Esophagus muscularis mucosa (tissue), 4 donors: Measurements from ENCODE around the gene BICRAL. TPM values are rescaled to one million over a fixed set of nuclear protein-coding genes. Genes with fewer than 3 reads are reported as not detected.
A peak's percentile ranks its signal among the peaks of the same experiment; 100 is the strongest.

Experiments
- DNase-seq: peaks from one replicate; pipeline ENCODE4 v3.0.0-alpha.2; 2017; ENCODE audit errors: extremely low spot score
- H3K27ac ChIP-seq, 4 donors: fragments of 200-600 bp; sonication (generic); replicated peaks in 1 of 4; 1 replicate in 3 of 4; 2 replicates in 1 of 4; pipeline ENCODE4 v1.5.1; 2016 to 2019; ENCODE audit warnings: mild to moderate bottlenecking in 1 of 4
- H3K27me3 ChIP-seq, 4 donors: fragments of 200-600 bp; sonication (generic); one replicate each; pipeline versions ENCODE4 v1.5.1 to v1.6.0; 2016 to 2019
- H3K36me3 ChIP-seq, 4 donors: fragments of 200-600 bp; sonication (generic); one replicate each; pipeline ENCODE4 v1.5.1; 2016 to 2019
- H3K4me1 ChIP-seq, 4 donors: fragments of 200-600 bp; sonication (generic); one replicate each; pipeline ENCODE4 v1.5.1; 2016 to 2019
- H3K4me3 ChIP-seq, 4 donors: fragments of 200-600 bp; sonication (generic); 1 replicate in 2 of 4; 2 replicates in 2 of 4; pipeline ENCODE4 v1.5.1; 2016 to 2019; ENCODE audit warnings: mild to moderate bottlenecking in 4 of 4, moderate library complexity in 1 of 4
- H3K9me3 ChIP-seq, 4 donors: fragments of 200-600 bp; sonication (generic); 1 replicate in 3 of 4; 2 replicates in 1 of 4; pipeline ENCODE4 v1.5.1; 2016 to 2019
- EP300 ChIP-seq: sonication (generic); formaldehyde crosslinking; IDR thresholded peaks from one replicate; pipeline ENCODE4 v1.6.1; 2017; ENCODE audit warnings: antibody characterized with exemption
- POLR2A ChIP-seq: fragments of 450-650 bp; IDR thresholded peaks from one replicate; pipeline ENCODE4 v1.6.1; 2017; ENCODE audit warnings: antibody characterized with exemption, moderate library complexity, mild to moderate bottlenecking, low read depth
- POLR2AphosphoS5 ChIP-seq, 2 donors: sonication (generic); formaldehyde crosslinking; IDR thresholded peaks; one replicate each; pipeline ENCODE4 v1.6.1; 2017; ENCODE audit warnings: antibody characterized with exemption in 2 of 2
- WGBS: methylation state at CpG from one replicate; pipeline ENCODE4 v1.1.5; 2018; 5-methylcytosine and 5-hydroxymethylcytosine counted together
- intact Hi-C: fragments of 100-400 bp; cut with DNase I; formaldehyde crosslinking; loops from one replicate; pipeline ENCODE4 v1.15.1; 2023
- total RNA-seq, 4 donors: library from RNA; depleted of rRNA; stranded (reverse); fragments of >200 nt; gene quantifications; one replicate each; pipeline versions ENCODE4 v1.1.0 to v1.2.1, GENCODE V29; 2016
- TF ChIP-seq, protein P1 (sequence below), 3 experiments: fragments of 200-600 bp in 2 of 3; fragments of 450-650 bp in 1 of 3; sonication (generic) in 2 of 3; IDR thresholded peaks; one replicate each; pipeline ENCODE4 v1.5.1; 2017 to 2019; ENCODE audit warnings: antibody characterized with exemption in 3 of 3, mild to moderate bottlenecking in 2 of 3, moderate library complexity in 1 of 3

Gene BICRAL
- total RNA-seq, 4 donors from 2014 or later, result 18.2 to 27.9 (median 23.4) TPM

DNA sequence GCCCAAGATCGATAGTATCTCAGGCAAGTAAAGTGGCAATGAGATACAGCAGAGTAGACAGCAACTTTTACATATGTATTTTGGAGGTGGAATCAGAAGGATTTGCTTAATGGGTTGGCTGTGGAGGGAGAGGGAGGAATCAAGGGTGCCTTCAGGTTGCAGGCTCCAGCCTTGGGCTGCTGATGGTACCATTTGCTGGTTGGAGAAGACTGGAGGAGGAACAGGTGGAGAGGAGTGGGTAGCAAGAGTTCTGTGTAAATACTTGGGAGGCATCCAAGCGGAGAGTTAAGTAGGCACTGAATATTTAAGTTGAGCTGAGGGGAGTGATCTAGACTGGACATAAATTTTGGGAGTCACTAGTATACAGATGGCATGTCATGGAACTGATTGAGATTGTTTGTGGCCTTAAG is 5.2 kb downstream of the BICRAL start:
- intact Hi-C loops, result loop anchor here (2.0 kb wide), 1 partner anchor 40 kb away; the partner anchor contains the start of gene TBCC
- Histone ChIP-seq H3K27ac (peak overlapping the region; percentile 45 to 100 (median 99)), H3K27me3 (no peaks in the 10 kb centered on the region), H3K4me1 (peaks cover 63 to 74% (median 72%) of the 10 kb centered on the region in 4 donors), H3K4me3 (peak overlapping the region in 1 of 4 donors; percentile 92), H3K36me3 (no peaks in the 10 kb centered on the region), H3K9me3 (no peaks in the 10 kb centered on the region)
- no peak for TF ChIP-seq POLR2AphosphoS5 (IDR thresholded peaks at IDR 0.05)
- no peak for TF ChIP-seq EP300
- no peak for TF ChIP-seq POLR2A
- TF ChIP-seq, protein P1, sequence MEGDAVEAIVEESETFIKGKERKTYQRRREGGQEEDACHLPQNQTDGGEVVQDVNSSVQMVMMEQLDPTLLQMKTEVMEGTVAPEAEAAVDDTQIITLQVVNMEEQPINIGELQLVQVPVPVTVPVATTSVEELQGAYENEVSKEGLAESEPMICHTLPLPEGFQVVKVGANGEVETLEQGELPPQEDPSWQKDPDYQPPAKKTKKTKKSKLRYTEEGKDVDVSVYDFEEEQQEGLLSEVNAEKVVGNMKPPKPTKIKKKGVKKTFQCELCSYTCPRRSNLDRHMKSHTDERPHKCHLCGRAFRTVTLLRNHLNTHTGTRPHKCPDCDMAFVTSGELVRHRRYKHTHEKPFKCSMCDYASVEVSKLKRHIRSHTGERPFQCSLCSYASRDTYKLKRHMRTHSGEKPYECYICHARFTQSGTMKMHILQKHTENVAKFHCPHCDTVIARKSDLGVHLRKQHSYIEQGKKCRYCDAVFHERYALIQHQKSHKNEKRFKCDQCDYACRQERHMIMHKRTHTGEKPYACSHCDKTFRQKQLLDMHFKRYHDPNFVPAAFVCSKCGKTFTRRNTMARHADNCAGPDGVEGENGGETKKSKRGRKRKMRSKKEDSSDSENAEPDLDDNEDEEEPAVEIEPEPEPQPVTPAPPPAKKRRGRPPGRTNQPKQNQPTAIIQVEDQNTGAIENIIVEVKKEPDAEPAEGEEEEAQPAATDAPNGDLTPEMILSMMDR (IDR thresholded peaks at IDR 0.05), result no peak
- WGBS, result 65% methylated on average over 2 of the region's 2 CpGs
- DNase-seq, result no peak

- TF ChIP-seq, protein P1 (IDR thresholded peaks at IDR 0.05), result no peak
- TF ChIP-seq POLR2AphosphoS5 (IDR thresholded peaks at IDR 0.05) (no peak), POLR2A (no peak), EP300 (no peak)
- DNase-seq, result no peak
- Histone ChIP-seq H3K36me3 (no peaks in the 10 kb centered on the region), H3K27ac (peak overlapping the region in 3 of 4 donors; percentile 28 to 51 (median 36)), H3K4me3 (peak overlapping the region in 1 of 4 donors; percentile 4), H3K9me3 (no peaks in the 10 kb centered on the region), H3K4me1 (peaks cover 63 to 79% (median 75%) of the 10 kb centered on the region in 4 donors), H3K27me3 (no peaks in the 10 kb centered on the region)
- intact Hi-C loops, result no loop called here
- WGBS, result 56% methylated on average over 4 of the region's 4 CpGs
Observed at GRCh38 chr6:42788671-42789070, 6.8 kb downstream of the BICRAL start.

DNA sequence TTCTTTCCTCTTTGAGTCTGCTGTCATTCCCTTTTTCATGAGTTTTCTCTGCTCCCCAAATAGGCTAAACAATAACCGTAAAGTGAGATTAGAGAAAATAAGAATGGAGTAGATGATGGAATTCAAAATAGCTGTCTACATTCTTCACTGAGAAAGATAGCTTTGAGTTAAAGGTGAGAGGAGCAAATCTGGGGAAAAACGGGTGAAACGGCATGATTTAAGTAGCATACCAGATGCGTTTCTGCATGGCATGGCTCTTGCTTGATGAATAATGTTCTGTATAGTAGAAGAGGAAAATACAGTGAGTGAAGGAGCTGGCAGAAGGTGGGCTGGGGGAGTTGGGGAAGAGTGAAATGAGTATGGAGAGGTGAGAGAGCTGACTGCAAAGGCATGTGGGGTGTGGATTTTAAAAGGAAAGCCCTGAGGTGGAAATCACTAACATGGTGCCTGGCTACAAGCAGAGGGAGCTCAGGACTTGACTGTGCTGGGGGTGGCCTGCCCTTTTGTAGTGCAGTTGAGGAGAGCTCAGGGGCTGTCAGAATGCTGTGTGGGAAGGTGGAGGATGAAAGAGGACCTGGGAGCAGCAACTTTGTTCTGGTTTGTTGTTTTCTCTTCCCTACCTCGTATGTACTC is 8.8 kb downstream of the BICRAL start:
- DNase-seq, result no peak
- intact Hi-C loops, result no loop called here
- TF ChIP-seq POLR2AphosphoS5 (IDR thresholded peaks at IDR 0.05) (no peak), POLR2A (no peak)
- no peak overlapping the region for H3K4me3 ChIP-seq
- peaks cover 57 to 69% (median 66%) of the 10 kb centered on the region in 4 donors for H3K4me1 ChIP-seq
- WGBS, result 28% methylated on average over 5 of the region's 5 CpGs
- no peaks in the 10 kb centered on the region for H3K9me3 ChIP-seq
- H3K27me3 ChIP-seq, result no peaks in the 10 kb centered on the region
- H3K27ac ChIP-seq, result peak overlapping the region; percentile 13 to 58 (median 44)
- H3K36me3 ChIP-seq, result no peaks in the 10 kb centered on the region

DNA sequence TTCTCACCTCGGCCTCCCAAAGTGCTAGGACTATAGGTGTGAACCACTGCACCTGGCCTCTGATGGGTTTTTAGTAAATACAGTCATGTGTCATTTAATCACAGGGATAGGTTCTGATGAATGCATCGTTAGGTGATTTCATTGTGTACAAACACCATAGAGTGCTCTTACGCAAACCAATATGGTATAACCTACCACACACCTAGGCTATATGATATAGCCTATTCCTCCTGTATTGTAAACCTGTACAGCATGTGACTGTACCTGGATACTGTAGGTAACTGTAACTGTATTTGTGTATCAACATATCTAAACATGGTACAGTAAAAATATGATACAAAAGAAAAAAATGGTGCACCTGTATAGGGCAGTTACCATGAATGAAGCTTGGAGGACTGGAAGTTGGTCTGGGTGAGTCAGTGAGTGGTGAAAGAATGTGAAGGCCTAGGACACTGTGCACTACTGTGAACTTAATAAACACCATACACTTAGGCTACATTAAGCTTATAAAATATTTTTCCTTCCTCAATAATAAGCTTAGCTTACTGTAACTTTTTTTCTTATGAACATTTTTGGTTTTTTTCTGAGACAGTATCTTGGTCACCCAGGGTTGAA is 10.0 kb downstream of the BICRAL start:
- no peaks in the 10 kb centered on the region for H3K27me3 ChIP-seq
- TF ChIP-seq POLR2AphosphoS5 (IDR thresholded peaks at IDR 0.05), result no peak
- no peak for TF ChIP-seq POLR2A
- no peak for TF ChIP-seq EP300
- TF ChIP-seq, protein P1 (IDR thresholded peaks at IDR 0.05), result no peak
- no peaks in the 10 kb centered on the region for H3K36me3 ChIP-seq
- intact Hi-C loops, result no loop called here
- no peaks in the 10 kb centered on the region for H3K9me3 ChIP-seq
- peaks cover 45 to 58% (median 54%) of the 10 kb centered on the region in 4 donors for H3K4me1 ChIP-seq
- no peak for DNase-seq
- WGBS, result 90% methylated on average over 3 of the region's 3 CpGs
- peak overlapping the region in 3 of 4 donors; percentile 13 to 51 (median 36) for H3K27ac ChIP-seq
- no peak overlapping the region for H3K4me3 ChIP-seq

GRCh38 chr6:42795651-42796050 is 13.8 kb downstream of the BICRAL start:
- DNase-seq, result no peak

More at GRCh38 chr6:42795651-42796050, 13.8 kb downstream of the BICRAL start:
- Histone ChIP-seq H3K9me3 (no peaks in the 10 kb centered on the region), H3K27ac (no peak overlapping the region), H3K4me3 (no peak overlapping the region), H3K36me3 (no peaks in the 10 kb centered on the region), H3K4me1 (peaks cover 16 to 34% (median 30%) of the 10 kb centered on the region in 4 donors), H3K27me3 (no peaks in the 10 kb centered on the region)
- TF ChIP-seq POLR2A, result no peak
- TF ChIP-seq POLR2AphosphoS5 (IDR thresholded peaks at IDR 0.05), result no peak
- TF ChIP-seq, protein P1 (IDR thresholded peaks at IDR 0.05), result no peak
- TF ChIP-seq EP300, result no peak
- intact Hi-C loops, result no loop called here
- 96% methylated on average over 1 of the region's 1 CpG for WGBS
